ENCODE results near the gene CEP95.

CEP95 gene

GRCh38 chr17:64520359-64520758 lies 13.6 kb downstream of the CEP95 start:
- no peak for DNase-seq

- DNase-seq = no peak
Measured at GRCh38 chr17:64527914-64528313, 21.1 kb downstream of the CEP95 start.

- no peak for DNase-seq
Measured at GRCh38 chr17:64529221-64529620, 22.4 kb downstream of the CEP95 start.

GRCh38 chr17:64531955-64532371 lies 25.2 kb downstream of the CEP95 start:
- DNase-seq = no peak

- DNase-seq = no peak
Measured at GRCh38 chr17:64532409-64532808, 25.6 kb downstream of the CEP95 start.

GRCh38 chr17:64533784-64534183 lies 27.0 kb downstream of the CEP95 start:
- DNase-seq = peak; percentile 13

- DNase-seq = peak; percentile 47
Measured at GRCh38 chr17:64534187-64534586, 27.4 kb downstream of the CEP95 start.

GRCh38 chr17:64535357-64535756 lies 28.6 kb downstream of the CEP95 start:
- DNase-seq = no peak

GRCh38 chr17:64536913-64537312 lies 30.1 kb downstream of the CEP95 start:
- no peak for DNase-seq

- peak; percentile 30 for DNase-seq
Measured at GRCh38 chr17:64537488-64537887, 30.7 kb downstream of the CEP95 start.

GRCh38 chr17:64538508-64539130 lies 31.8 kb downstream of the CEP95 start:
- DNase-seq = peak; percentile 9

- DNase-seq = no peak
Measured at GRCh38 chr17:64540118-64540776, 33.5 kb downstream of the CEP95 start.

GRCh38 chr17:64544742-64545141 lies 38.0 kb downstream of the CEP95 start:
- no peak for DNase-seq

- no peak for DNase-seq
Measured at GRCh38 chr17:64546716-64547115, 39.9 kb downstream of the CEP95 start.

GRCh38 chr17:64547319-64547718 lies 40.5 kb downstream of the CEP95 start:
- peak; percentile 32 for DNase-seq

GRCh38 chr17:64551461-64551860 lies 44.7 kb downstream of the CEP95 start:
- DNase-seq = no peak

- DNase-seq = peak; percentile 17
Measured at GRCh38 chr17:64554028-64554637, 47.4 kb downstream of the CEP95 start.

- DNase-seq = no peak
Measured at GRCh38 chr17:64555281-64555680, 48.5 kb downstream of the CEP95 start.

- DNase-seq = no peak
Measured at GRCh38 chr17:64564098-64564497, 57.3 kb downstream of the CEP95 start.

- DNase-seq = no peak
Measured at GRCh38 chr17:64565563-64565962, 58.8 kb downstream of the CEP95 start.

GRCh38 chr17:64571746-64572145 lies 65.0 kb downstream of the CEP95 start:
- no peak for DNase-seq

GRCh38 chr17:64572682-64573154 lies 65.9 kb downstream of the CEP95 start:
- peak; percentile 78 for DNase-seq

- no peak for DNase-seq
Measured at GRCh38 chr17:64573214-64573613, 66.4 kb downstream of the CEP95 start.

GRCh38 chr17:64574646-64575045 lies 67.9 kb downstream of the CEP95 start:
- DNase-seq = no peak

All from hematopoietic multipotent progenitor cell treated with erythropoietin and hydrocortisone succinate and interleukin-3 and kit ligand, for 4 days (in vitro differentiated cells).